ENCODE results near the gene AXIN2.

Gene AXIN2

DNA sequence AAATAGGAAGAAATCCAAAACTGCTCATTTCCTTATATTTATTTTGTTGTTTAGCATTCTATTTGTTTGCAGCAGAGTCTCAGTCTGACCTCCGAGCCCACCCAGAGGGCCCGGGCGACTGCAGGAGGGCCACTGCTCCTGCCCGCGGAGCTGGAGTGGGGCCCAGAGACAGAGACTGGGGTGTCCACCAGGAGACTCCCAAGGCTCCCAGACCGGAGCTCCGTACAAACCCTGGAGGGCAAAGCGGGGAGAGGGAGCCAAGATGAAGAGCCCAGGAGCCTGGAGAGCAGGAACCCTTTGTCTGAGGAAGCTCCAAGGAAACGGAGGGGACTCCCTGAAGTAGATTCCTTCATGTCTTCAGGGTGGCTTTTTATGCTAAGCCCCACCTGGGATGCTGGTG is 57.9 kb downstream of the AXIN2 start:
- H3K4me3 ChIP-seq (ENCODE audit: low read depth, low read length, poor library complexity, severe bottlenecking): no peak overlapping the region
- H3K9me2 ChIP-seq (ENCODE audit: low read depth, low read length): no peaks in the 10 kb centered on the region
- no peaks in the 10 kb centered on the region for H3K27me3 ChIP-seq (ENCODE audit: insufficient read depth, low read length)
- H3K4me1 ChIP-seq (ENCODE audit: insufficient read depth, low read length, severe bottlenecking): no peaks in the 10 kb centered on the region
- H3K9me3 ChIP-seq (ENCODE audit: low read length): no peaks in the 10 kb centered on the region
- no peak overlapping the region for H3K9ac ChIP-seq (ENCODE audit: low read length)
- no peak overlapping the region for H2AFZ ChIP-seq (ENCODE audit: low read length)
- no peaks in the 10 kb centered on the region for H3K36me3 ChIP-seq (ENCODE audit: insufficient read depth, low read length)
- no peaks in the 10 kb centered on the region for H3F3A ChIP-seq (ENCODE audit: insufficient read depth, low read length)
- TF ChIP-seq EZH2 (IDR thresholded peaks at IDR 0.05; ENCODE audit: borderline replicate concordance, low read length): no peak
- TF ChIP-seq, protein P1, sequence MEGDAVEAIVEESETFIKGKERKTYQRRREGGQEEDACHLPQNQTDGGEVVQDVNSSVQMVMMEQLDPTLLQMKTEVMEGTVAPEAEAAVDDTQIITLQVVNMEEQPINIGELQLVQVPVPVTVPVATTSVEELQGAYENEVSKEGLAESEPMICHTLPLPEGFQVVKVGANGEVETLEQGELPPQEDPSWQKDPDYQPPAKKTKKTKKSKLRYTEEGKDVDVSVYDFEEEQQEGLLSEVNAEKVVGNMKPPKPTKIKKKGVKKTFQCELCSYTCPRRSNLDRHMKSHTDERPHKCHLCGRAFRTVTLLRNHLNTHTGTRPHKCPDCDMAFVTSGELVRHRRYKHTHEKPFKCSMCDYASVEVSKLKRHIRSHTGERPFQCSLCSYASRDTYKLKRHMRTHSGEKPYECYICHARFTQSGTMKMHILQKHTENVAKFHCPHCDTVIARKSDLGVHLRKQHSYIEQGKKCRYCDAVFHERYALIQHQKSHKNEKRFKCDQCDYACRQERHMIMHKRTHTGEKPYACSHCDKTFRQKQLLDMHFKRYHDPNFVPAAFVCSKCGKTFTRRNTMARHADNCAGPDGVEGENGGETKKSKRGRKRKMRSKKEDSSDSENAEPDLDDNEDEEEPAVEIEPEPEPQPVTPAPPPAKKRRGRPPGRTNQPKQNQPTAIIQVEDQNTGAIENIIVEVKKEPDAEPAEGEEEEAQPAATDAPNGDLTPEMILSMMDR (IDR thresholded peaks at IDR 0.05; ENCODE audit: low read length): no peak
- no peak overlapping the region for H3K27ac ChIP-seq (ENCODE audit: low read depth, low read length, poor library complexity, severe bottlenecking)
- H4K20me1 ChIP-seq (ENCODE audit: insufficient read depth, low read length): no peaks in the 10 kb centered on the region
- no peaks in the 10 kb centered on the region for H3K79me2 ChIP-seq (ENCODE audit: insufficient read depth, low read length)
- no peak overlapping the region for H3K4me2 ChIP-seq (ENCODE audit: low read length)

DNA sequence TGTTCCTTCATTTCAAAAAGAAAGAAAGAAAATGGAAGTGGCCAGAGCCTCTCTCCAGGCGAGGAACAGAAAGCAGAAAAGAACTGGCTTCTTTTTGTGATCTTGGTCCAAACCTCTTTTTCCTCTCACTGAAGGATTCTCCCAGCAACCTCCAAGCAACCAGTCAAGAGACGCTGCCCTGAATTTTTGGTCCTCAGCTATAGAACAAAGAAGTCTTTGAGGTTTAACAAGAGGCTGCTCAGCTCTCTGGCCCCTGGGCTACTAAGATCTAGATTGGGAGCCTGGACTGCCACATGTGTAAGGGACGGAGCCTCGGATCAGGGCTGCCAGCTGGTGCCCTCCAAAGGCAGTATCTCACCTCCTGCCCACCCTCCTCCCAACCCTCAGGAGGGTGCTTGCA is 62.6 kb downstream of the AXIN2 start:
- Histone ChIP-seq H3K36me3 (ENCODE audit: insufficient read depth, low read length) (no peaks in the 10 kb centered on the region), H3K27me3 (ENCODE audit: insufficient read depth, low read length) (no peaks in the 10 kb centered on the region), H3K4me1 (ENCODE audit: insufficient read depth, low read length, severe bottlenecking) (no peaks in the 10 kb centered on the region)

DNA sequence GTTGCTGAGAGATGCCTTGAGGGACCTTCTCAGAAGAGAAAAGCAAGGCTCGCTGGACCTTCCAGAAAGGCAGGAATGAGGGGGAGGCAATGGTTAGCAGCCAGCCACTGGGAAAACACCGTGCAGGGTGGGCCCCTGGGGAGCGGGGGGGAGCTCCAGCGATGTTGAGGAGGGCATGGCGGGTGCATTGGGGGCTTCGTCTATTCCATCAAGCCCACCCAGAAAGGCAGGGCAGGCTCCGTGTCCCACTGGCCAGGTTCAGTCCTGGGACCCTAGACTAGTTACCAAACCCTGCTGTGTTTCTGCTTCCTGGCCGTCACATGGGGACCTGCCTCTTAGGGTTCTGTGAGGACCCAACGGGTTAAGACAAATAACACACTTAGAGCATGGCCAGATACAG is 64.6 kb downstream of the AXIN2 start:
- no peak overlapping the region for H3K4me2 ChIP-seq (ENCODE audit: low read length)
- H4K20me1 ChIP-seq (ENCODE audit: insufficient read depth, low read length): no peaks in the 10 kb centered on the region
- TF ChIP-seq EZH2 (IDR thresholded peaks at IDR 0.05; ENCODE audit: borderline replicate concordance, low read length): no peak
- TF ChIP-seq, protein P1 (IDR thresholded peaks at IDR 0.05; ENCODE audit: low read length): no peak
- H3K27me3 ChIP-seq (ENCODE audit: insufficient read depth, low read length): no peaks in the 10 kb centered on the region
- H3K4me1 ChIP-seq (ENCODE audit: insufficient read depth, low read length, severe bottlenecking): no peaks in the 10 kb centered on the region
- H3K9me2 ChIP-seq (ENCODE audit: low read depth, low read length): no peaks in the 10 kb centered on the region
- H3K9me3 ChIP-seq (ENCODE audit: low read length): no peaks in the 10 kb centered on the region
- H3K36me3 ChIP-seq (ENCODE audit: insufficient read depth, low read length): no peaks in the 10 kb centered on the region
- H2AFZ ChIP-seq (ENCODE audit: low read length): no peak overlapping the region
- H3K9ac ChIP-seq (ENCODE audit: low read length): no peak overlapping the region
- H3F3A ChIP-seq (ENCODE audit: insufficient read depth, low read length): no peaks in the 10 kb centered on the region
- H3K4me3 ChIP-seq (ENCODE audit: low read depth, low read length, poor library complexity, severe bottlenecking): no peak overlapping the region
- H3K79me2 ChIP-seq (ENCODE audit: insufficient read depth, low read length): no peaks in the 10 kb centered on the region
- H3K27ac ChIP-seq (ENCODE audit: low read depth, low read length, poor library complexity, severe bottlenecking): no peak overlapping the region

More for the DNA sequence above, 62.6 kb downstream of the AXIN2 start:
- Histone ChIP-seq H3K9me2 (ENCODE audit: low read depth, low read length) (no peaks in the 10 kb centered on the region), H3K4me3 (ENCODE audit: low read depth, low read length, poor library complexity, severe bottlenecking) (no peak overlapping the region), H3F3A (ENCODE audit: insufficient read depth, low read length) (no peaks in the 10 kb centered on the region), H2AFZ (ENCODE audit: low read length) (no peak overlapping the region), H3K79me2 (ENCODE audit: insufficient read depth, low read length) (no peaks in the 10 kb centered on the region), H3K27ac (ENCODE audit: low read depth, low read length, poor library complexity, severe bottlenecking) (no peak overlapping the region), H3K4me2 (ENCODE audit: low read length) (no peak overlapping the region), H3K9me3 (ENCODE audit: low read length) (no peaks in the 10 kb centered on the region), H4K20me1 (ENCODE audit: insufficient read depth, low read length) (no peaks in the 10 kb centered on the region), H3K9ac (ENCODE audit: low read length) (no peak overlapping the region)
- no peak for TF ChIP-seq EZH2 (IDR thresholded peaks at IDR 0.05; ENCODE audit: borderline replicate concordance, low read length)
- TF ChIP-seq, protein P1 (IDR thresholded peaks at IDR 0.05; ENCODE audit: low read length): no peak

All from OCI-LY1 (cell line).